GM12878 (cell line): ENCODE results near the gene CACNA2D3. TPM values are rescaled to one million over a fixed set of nuclear protein-coding genes. Genes with fewer than 3 reads are reported as not detected.

Source experiments
- ATAC-seq: fragments of 200-7000 bp; cut with Tn5 transposase; 3 replicates; pipeline ENCODE4 v1.9.1; 2020; ENCODE audit warnings: mild to moderate bottlenecking, moderate library complexity
- BruUV-seq: library from RNA; stranded (reverse); fragments of 400-500 nt; replicated peaks from 2 replicates; lab custom pipeline; 2021; lab: Mats Ljungman, UMichigan
- CTCF ChIA-PET: fragments of 300-600 bp; sonication (Branson Sonifier 250); formaldehyde crosslinking; extraction: SDS; loops from one replicate; lab custom pipeline; 2021; ENCODE audit warnings: inconsistent platforms; lab: Yijun Ruan, JAX
- POLR2A ChIA-PET: fragments of 350-600 bp; formaldehyde crosslinking; extraction: SDS; loops from one replicate; lab custom pipeline; 2021; ENCODE audit warnings: inconsistent platforms; lab: Charles Lee
- RAD21 ChIA-PET: fragments of 300-600 bp; sonication (Branson Sonifier 250); formaldehyde crosslinking; loops from one replicate; lab custom pipeline; 2023; ENCODE audit warnings: antibody characterized with exemption; ENCODE audit not compliant: unreplicated experiment; lab: Charles Lee
- SMC1A ChIA-PET: fragments of 300-600 bp; sonication (Branson Sonifier 250); formaldehyde crosslinking; loops from one replicate; lab custom pipeline; 2023; ENCODE audit not compliant: unreplicated experiment, uncharacterized antibody; lab: Charles Lee
- DNase-seq: peaks from one replicate; pipeline ENCODE4 v3.0.0-alpha.2; 2011; ENCODE audit warnings: low read depth, low spot score
- FAIRE-seq: peaks from 3 replicates; lab custom pipeline; 2011; peaks lifted over from hg19 to GRCh38; lab: Jason Lieb, UNC
- H2AFZ ChIP-seq: 2 replicates; pipeline ENCODE4 v1.6.0; 2011; ENCODE audit warnings: low read depth, low read length, control low read depth; ENCODE audit not compliant: control insufficient read depth
- H3K27ac ChIP-seq: 2 replicates; pipeline ENCODE4 v1.5.1; 2011; ENCODE audit warnings: control low read depth; ENCODE audit not compliant: control insufficient read depth, insufficient read depth
- H3K27me3 ChIP-seq, 2 experiments: replicated peaks in 1 of 2; 2 replicates each; pipeline versions ENCODE4 v1.6.0 to v1.6.1; 2011; ENCODE audit warnings: low read length in 1 of 2; ENCODE audit not compliant: control insufficient read depth in 2 of 2, insufficient read depth in 2 of 2
- H3K36me3 ChIP-seq, 2 experiments: 2 replicates each; pipeline ENCODE4 v1.5.1; 2011; ENCODE audit warnings: low read length in 1 of 2; ENCODE audit not compliant: control insufficient read depth in 2 of 2, insufficient read depth in 2 of 2
- H3K4me1 ChIP-seq: 2 replicates; pipeline ENCODE4 v1.6.1; 2011; ENCODE audit warnings: mild to moderate bottlenecking, low read length, moderate library complexity, mixed read lengths; ENCODE audit not compliant: control insufficient read depth, insufficient read depth
- H3K4me2 ChIP-seq: 2 replicates; pipeline ENCODE4 v1.6.0; 2011; ENCODE audit warnings: control low read depth; ENCODE audit not compliant: control insufficient read depth, insufficient read depth
- H3K4me3 ChIP-seq: fragments of 200-600 bp; sonication (generic); 2 replicates; pipeline ENCODE4 v1.5.1; 2016
- H3K79me2 ChIP-seq: 2 replicates; pipeline ENCODE4 v1.6.0; 2011; ENCODE audit warnings: low read length; ENCODE audit not compliant: control insufficient read depth, insufficient read depth
- H3K9ac ChIP-seq: 2 replicates; pipeline ENCODE4 v1.8.0; 2011; ENCODE audit warnings: low read length, control low read depth, mixed read lengths; ENCODE audit not compliant: control insufficient read depth, insufficient read depth
- H3K9me3 ChIP-seq: replicated peaks from 3 replicates; pipeline ENCODE4 v1.5.1; 2011; ENCODE audit warnings: mild to moderate bottlenecking, low read length; ENCODE audit not compliant: control insufficient read depth, insufficient read depth
- H4K20me1 ChIP-seq: 2 replicates; pipeline ENCODE4 v1.6.0; 2011; ENCODE audit not compliant: control insufficient read depth, insufficient read depth
- CHD2 ChIP-seq: IDR thresholded peaks from 2 replicates; pipeline ENCODE4 v1.6.1; 2011; ENCODE audit warnings: low read depth, low read length, improper control_type of control experiment, borderline replicate concordance
- GATAD2B ChIP-seq: fragments of 450-650 bp; conservative IDR thresholded peaks from 2 replicates; pipeline ENCODE4 v1.6.1; 2017; ENCODE audit warnings: low read depth, mild to moderate bottlenecking, moderate library complexity
- IKZF2 ChIP-seq, 2 experiments: fragments of 450-650 bp; IDR thresholded peaks; 2 replicates each; pipeline ENCODE4 v1.6.1; 2017; ENCODE audit warnings: mild to moderate bottlenecking in 2 of 2, moderate library complexity in 2 of 2
- NRF1 ChIP-seq: conservative IDR thresholded peaks from 2 replicates; pipeline ENCODE4 v1.6.1; 2011; ENCODE audit warnings: mild to moderate bottlenecking, low read depth, low read length, improper control_type of control experiment
- RBBP5 ChIP-seq: fragments of 200-600 bp; sonication (generic); conservative IDR thresholded peaks from 2 replicates; pipeline ENCODE4 v1.6.1; 2016
- RUNX3 ChIP-seq: IDR thresholded peaks from 2 replicates; pipeline ENCODE4 v1.6.1; 2012; ENCODE audit warnings: low read length, inconsistent platforms
- SREBF2 ChIP-seq: IDR thresholded peaks from 2 replicates; pipeline ENCODE4 v1.6.1; 2012; ENCODE audit warnings: mild to moderate bottlenecking, low read length
- WGBS: methylation state at CpG from one replicate; pipeline ENCODE4 v1.1.6; 2016; ENCODE audit warnings: low lambda C conversion rate; ENCODE audit not compliant: insufficient replicate concordance, insufficient coverage; ENCODE audit errors: missing lambda C conversion rate; 5-methylcytosine and 5-hydroxymethylcytosine counted together
- in situ Hi-C: fragments of 300-500 bp; cut with MboI; formaldehyde crosslinking; loops from 9 replicates; pipeline ENCODE4 v1.14.3; 2018; ENCODE audit warnings: mixed read lengths
- intact Hi-C: fragments of 100-400 bp; cut with micrococcal nuclease; formaldehyde crosslinking; loops from one replicate; pipeline ENCODE4 v1.14.2; 2022; ENCODE audit not compliant: unreplicated experiment
- polyA plus RNA-seq, 11 experiments: library from polyadenylated mRNA; depleted of rRNA in 4 of 11; unstranded in 6 of 11; stranded (reverse) in 5 of 11; fragments of >200 nt; fragmentation: Nextera tagmentation in 4 of 11; fragmentation: Illumina TruSeq in 1 of 11; extraction: Ambion mirVana in 4 of 11; extraction: Trizol in 1 of 11; gene quantifications; 1 replicate in 1 of 11; 2 replicates in 10 of 11; pipeline versions ENCODE4 v1.2.1 to v1.2.3, GENCODE V29; 2011 to 2016; ENCODE audit warnings: inconsistent platforms in 2 of 11, missing spikeins in 2 of 11, low read depth in 1 of 11
- total RNA-seq, 4 experiments: library from RNA; depleted of rRNA in 3 of 4; stranded (reverse); fragments of >200 nt in 3 of 4; fragmentation: Illumina TruSeq in 1 of 4; extraction: Trizol in 1 of 4; gene quantifications; 2 replicates each; pipeline versions ENCODE4 v1.2.1 to v1.2.3, GENCODE V29; 2013 to 2021

The CACNA2D3 gene
- total and polyA plus RNA-seq, 10 of the 15 experiments (the other 5 are each of a cell fraction or from before 2014, with no cell fraction given) = not detected

- in situ Hi-C loops (no loop called here), intact Hi-C loops (no loop called here)
- WGBS = 80% methylated on average over 1 of the region's 1 CpG
- RAD21 ChIA-PET = no interaction called here
- Histone ChIP-seq H3K4me2 (no peak overlapping the region), H3K27me3 (no peaks in the 10 kb centered on the region), H4K20me1 (no peaks in the 10 kb centered on the region), H3K4me3 (no peak overlapping the region), H3K9me3 (no peaks in the 10 kb centered on the region), H3K79me2 (no peaks in the 10 kb centered on the region), H3K4me1 (no peaks in the 10 kb centered on the region), H3K27ac (no peak overlapping the region), H2AFZ (no peak overlapping the region), H3K9ac (no peak overlapping the region), H3K36me3 (no peaks in the 10 kb centered on the region)
- CTCF ChIA-PET = no interaction called here
- POLR2A ChIA-PET = interaction anchor here (0.5 kb wide), 1 partner anchor 1436 kb away, joined by 4 read pairs; no protein-coding TSS in a partner anchor
- DNase-seq (no peak), ATAC-seq (no peak), FAIRE-seq (no peak)
- SMC1A ChIA-PET = no interaction called here
- TF ChIP-seq IKZF2 (IDR thresholded peaks at IDR 0.05) (no peak), SREBF2 (no peak), GATAD2B (no peak), CHD2 (no peak), RUNX3 (no peak)
- BruUV-seq = no TSS peak
Observed at GRCh38 chr3:55044486-55044885, 922.1 kb downstream of the CACNA2D3 start.

- in situ Hi-C loops = no loop called here
- Histone ChIP-seq H3K4me3 (no peak overlapping the region), H3K27me3 (no peaks in the 10 kb centered on the region; a peak in 1 of 4 replicates), H3K4me2 (no peak overlapping the region), H2AFZ (no peak overlapping the region), H3K27ac (no peak overlapping the region), H3K79me2 (no peaks in the 10 kb centered on the region), H3K36me3 (no peaks in the 10 kb centered on the region), H3K9me3 (no peaks in the 10 kb centered on the region), H4K20me1 (no peaks in the 10 kb centered on the region), H3K4me1 (no peaks in the 10 kb centered on the region), H3K9ac (no peak overlapping the region)
- FAIRE-seq (no peak), ATAC-seq (no peak), DNase-seq (no peak)
- SMC1A ChIA-PET = no interaction called here
- CTCF ChIA-PET = no interaction called here
- 43% methylated on average over 5 of the region's 5 CpGs for WGBS
- TF ChIP-seq RBBP5 (no peak), NRF1 (no peak)
- intact Hi-C loops = no loop called here
- no TSS peak for BruUV-seq
- POLR2A ChIA-PET = no interaction called here
- RAD21 ChIA-PET = no interaction called here
Observed at GRCh38 chr3:55059027-55059629, 936.8 kb downstream of the CACNA2D3 start.
